D721Med (cell line): ENCODE measurements around the gene PPIF.

Experiments
- DNase-seq: peaks from one replicate; pipeline ENCODE4 v3.0.0; 2011; ENCODE audit warnings: low spot score; ENCODE audit not compliant: insufficient read length
- FAIRE-seq: peaks from 2 replicates; lab custom pipeline; 2011; peaks lifted over from hg19 to GRCh38; lab: Jason Lieb, UNC
- TF ChIP-seq, protein P1 (sequence below): IDR thresholded peaks from 2 replicates; pipeline ENCODE4 v1.5.1; 2012; ENCODE audit warnings: mild to moderate bottlenecking, control low read depth; ENCODE audit not compliant: insufficient read depth; ENCODE audit errors: missing control alignments

The PPIF gene

DNA sequence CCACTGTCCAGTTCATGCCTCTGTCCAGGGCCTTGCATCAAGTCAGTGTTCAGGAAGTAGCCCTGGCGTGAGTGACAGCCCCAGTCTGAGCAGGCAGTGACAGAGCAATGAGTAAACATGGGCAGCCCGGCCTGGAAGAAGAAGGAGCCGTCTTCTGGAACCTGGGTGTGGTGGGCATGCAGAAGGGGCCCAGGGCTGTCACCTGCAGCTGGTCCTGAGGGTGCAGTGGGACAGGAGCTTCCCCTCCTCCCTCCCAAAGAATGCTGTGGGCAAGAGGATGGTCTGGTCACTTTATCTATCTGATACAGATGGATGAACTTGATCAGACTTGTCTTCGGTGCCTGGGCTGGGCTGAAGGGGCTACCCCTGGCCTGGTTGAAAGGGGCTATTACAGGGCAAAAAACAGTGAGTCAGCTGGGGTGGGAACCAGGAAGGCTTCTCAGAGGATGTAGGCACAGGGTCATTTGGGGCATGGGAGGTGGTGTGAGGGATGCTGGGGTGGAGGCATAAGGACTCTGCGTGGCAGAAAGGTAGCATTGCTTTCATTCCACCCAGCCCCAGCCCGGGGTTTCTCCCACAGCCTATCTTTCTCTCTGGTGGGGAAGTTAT lies 42.7 kb upstream of the PPIF start:
- DNase-seq = no peak
- TF ChIP-seq, protein P1, sequence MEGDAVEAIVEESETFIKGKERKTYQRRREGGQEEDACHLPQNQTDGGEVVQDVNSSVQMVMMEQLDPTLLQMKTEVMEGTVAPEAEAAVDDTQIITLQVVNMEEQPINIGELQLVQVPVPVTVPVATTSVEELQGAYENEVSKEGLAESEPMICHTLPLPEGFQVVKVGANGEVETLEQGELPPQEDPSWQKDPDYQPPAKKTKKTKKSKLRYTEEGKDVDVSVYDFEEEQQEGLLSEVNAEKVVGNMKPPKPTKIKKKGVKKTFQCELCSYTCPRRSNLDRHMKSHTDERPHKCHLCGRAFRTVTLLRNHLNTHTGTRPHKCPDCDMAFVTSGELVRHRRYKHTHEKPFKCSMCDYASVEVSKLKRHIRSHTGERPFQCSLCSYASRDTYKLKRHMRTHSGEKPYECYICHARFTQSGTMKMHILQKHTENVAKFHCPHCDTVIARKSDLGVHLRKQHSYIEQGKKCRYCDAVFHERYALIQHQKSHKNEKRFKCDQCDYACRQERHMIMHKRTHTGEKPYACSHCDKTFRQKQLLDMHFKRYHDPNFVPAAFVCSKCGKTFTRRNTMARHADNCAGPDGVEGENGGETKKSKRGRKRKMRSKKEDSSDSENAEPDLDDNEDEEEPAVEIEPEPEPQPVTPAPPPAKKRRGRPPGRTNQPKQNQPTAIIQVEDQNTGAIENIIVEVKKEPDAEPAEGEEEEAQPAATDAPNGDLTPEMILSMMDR = no peak
- no peak for FAIRE-seq

DNA sequence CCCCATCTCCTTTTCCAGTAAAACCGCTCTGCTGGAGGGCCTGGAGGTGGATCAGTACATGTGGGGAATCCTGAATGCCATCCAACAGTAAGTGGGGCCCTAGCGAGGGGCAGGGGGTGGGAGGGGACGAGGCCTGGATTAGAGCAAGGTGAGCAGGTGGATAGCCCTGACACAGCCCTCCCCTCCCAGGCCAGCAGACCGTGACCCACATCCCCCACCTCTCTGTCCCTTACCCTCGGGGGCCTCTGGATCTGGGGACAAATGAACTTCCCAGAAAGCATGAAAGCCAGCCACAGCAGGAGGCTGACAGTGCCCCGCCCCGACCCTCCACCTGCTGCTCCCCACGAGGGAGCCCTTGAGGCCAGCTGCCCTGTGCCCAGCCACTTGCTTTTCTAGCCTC lies 41.8 kb upstream of the PPIF start:
- TF ChIP-seq, protein P1 = no peak
- DNase-seq (no peak), FAIRE-seq (no peak)

DNA sequence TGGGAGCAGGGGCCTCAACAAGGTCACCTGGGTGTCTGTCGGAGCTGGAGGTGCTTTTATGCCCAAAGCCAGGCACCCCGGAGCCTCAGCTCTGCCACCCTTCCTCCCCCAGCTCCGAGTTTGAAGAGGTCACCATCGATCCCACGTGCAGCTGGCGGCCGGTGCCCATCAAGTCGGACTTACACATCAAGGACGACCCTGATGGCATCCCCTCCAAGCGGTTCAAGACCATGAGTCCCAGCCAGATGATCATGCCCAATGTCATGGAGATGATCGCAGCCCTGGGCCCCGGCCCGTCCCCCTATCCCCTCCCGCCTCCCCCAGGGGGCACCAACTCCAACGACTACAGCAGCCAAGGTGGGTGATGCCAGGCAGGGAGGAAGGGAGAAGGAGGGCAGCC lies 41.3 kb upstream of the PPIF start:
- DNase-seq = no peak
- no peak for FAIRE-seq
- TF ChIP-seq, protein P1 = no peak

DNA sequence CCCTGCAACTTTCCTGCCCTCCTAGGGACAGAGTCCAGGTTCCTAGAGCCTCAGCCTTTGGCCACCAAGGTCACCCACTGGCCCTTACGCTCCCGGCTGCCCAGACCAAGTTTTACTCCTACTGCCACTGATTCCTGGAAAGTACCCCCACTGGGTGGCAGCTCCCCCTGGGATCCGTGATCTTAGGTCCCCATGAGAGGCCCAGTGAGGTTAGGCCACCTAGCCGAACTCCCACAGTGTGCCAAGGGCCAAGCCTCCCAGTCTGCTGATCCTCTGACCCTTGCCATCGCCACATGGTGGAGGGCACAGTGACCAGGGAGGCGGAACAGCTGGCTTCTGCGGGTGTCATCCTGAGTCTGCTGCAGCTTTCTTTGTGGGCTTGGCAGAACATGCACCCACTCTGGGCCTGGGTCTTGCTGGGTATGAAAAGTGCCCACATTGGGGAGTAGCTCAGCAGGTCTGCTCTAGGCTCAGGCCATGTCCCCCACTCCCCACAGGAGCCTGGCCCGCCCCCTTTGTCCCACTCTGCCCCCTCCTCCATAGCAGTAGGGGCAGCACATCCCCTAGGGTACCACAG lies 40.5 kb upstream of the PPIF start:
- DNase-seq = no peak
- TF ChIP-seq, protein P1 = no peak
- no peak for FAIRE-seq

DNA sequence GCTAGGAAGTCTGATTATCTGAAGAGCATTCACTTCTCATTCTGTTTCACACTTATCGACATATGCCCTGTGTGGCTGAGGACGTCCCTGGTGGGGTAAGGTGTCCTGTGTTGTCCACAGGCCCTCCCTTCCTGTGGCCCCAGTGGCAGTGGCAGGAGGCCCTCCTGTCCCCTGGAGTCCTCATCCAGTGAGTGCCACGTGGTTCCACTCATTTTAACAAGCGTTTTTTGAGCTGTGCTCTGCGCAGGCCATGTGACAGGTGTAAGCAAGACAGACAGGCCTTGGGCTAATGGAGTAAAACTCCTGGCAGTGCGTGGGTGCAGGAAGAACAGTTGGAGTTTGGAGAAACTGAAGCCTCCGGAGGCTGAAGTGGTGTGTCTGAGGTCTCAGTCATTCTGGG lies 39.3 kb upstream of the PPIF start:
- TF ChIP-seq, protein P1 = no peak
- FAIRE-seq (no peak), DNase-seq (no peak)

DNA sequence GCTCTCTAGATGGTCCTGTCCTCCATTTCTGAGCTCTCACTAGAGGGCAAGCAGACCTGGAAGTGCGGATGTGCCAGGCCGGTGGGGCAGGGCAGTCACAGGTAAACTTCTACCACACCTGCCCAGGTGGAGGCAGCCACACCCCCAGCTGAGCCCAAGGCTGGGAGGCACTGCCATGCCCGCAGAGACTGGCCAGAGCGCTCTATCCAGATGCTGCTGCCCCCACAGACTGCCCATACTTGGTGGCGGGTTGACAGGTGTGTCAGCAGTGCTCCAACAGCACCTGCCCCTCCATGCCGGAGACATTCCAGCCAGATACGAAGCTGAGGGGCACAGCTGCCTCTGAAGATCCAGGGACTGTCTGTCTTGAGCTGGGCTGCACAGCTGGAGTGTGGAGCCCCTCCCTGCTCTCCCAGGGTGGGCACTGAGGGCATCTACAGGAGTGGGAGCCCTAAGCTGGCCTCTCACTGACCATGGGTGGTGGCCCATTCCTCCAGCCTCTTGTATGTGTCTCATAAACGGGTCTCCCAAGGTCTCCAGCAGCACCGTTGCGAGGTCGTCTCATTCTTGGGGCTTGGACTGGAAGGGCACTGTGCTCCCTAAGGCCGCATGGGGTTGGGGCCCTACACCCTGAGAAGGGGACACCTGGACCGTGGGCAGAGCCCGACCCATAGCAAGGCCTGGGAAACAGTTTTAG lies 38.2 kb upstream of the PPIF start:
- TF ChIP-seq, protein P1 = no peak
- DNase-seq (no peak), FAIRE-seq (no peak)
